Measurements from ENCODE around the gene PPFIBP2.

GRCh38 chr11:7513234-7514098 lies at the start of gene PPFIBP2:
- TF ChIP-seq POLR2A (IDR thresholded peaks at IDR 0.05), result no peak
- peak in 5 of 7 experiments; percentile 47 to 60 (median 52) for TF ChIP-seq CTCF (IDR thresholded peaks at IDR 0.05)
- peak in 2 of 3 donors; percentile 41 to 56 for TF ChIP-seq POLR2AphosphoS5 (IDR thresholded peaks at IDR 0.05)
- no peak for TF ChIP-seq EP300 (IDR thresholded peaks at IDR 0.05)

Data from stomach (tissue), 4 donors.